GM12878 (cell line): ENCODE data around the gene APEX2. TPM values are rescaled to one million over a fixed set of nuclear protein-coding genes. Genes with fewer than 3 reads are reported as not detected.

Source experiments
- ATAC-seq: fragments of 200-7000 bp; cut with Tn5 transposase; 3 replicates; pipeline ENCODE4 v1.9.1; 2020; ENCODE audit warnings: mild to moderate bottlenecking, moderate library complexity
- BruUV-seq: library from RNA; stranded (reverse); fragments of 400-500 nt; replicated peaks from 2 replicates; lab custom pipeline; 2021; lab: Mats Ljungman, UMichigan
- CTCF ChIA-PET: fragments of 300-600 bp; sonication (Branson Sonifier 250); formaldehyde crosslinking; extraction: SDS; loops from one replicate; lab custom pipeline; 2021; ENCODE audit warnings: inconsistent platforms; lab: Yijun Ruan, JAX
- POLR2A ChIA-PET: fragments of 350-600 bp; formaldehyde crosslinking; extraction: SDS; loops from one replicate; lab custom pipeline; 2021; ENCODE audit warnings: inconsistent platforms; lab: Charles Lee
- RAD21 ChIA-PET: fragments of 300-600 bp; sonication (Branson Sonifier 250); formaldehyde crosslinking; loops from one replicate; lab custom pipeline; 2023; ENCODE audit warnings: antibody characterized with exemption; ENCODE audit not compliant: unreplicated experiment; lab: Charles Lee
- SMC1A ChIA-PET: fragments of 300-600 bp; sonication (Branson Sonifier 250); formaldehyde crosslinking; loops from one replicate; lab custom pipeline; 2023; ENCODE audit not compliant: unreplicated experiment, uncharacterized antibody; lab: Charles Lee
- DNase-seq: peaks from one replicate; pipeline ENCODE4 v3.0.0-alpha.2; 2011; ENCODE audit warnings: low read depth, low spot score
- FAIRE-seq: peaks from 3 replicates; lab custom pipeline; 2011; peaks lifted over from hg19 to GRCh38; lab: Jason Lieb, UNC
- H2AFZ ChIP-seq: 2 replicates; pipeline ENCODE4 v1.6.0; 2011; ENCODE audit warnings: low read depth, low read length, control low read depth; ENCODE audit not compliant: control insufficient read depth
- H3K27ac ChIP-seq: 2 replicates; pipeline ENCODE4 v1.5.1; 2011; ENCODE audit warnings: control low read depth; ENCODE audit not compliant: control insufficient read depth, insufficient read depth
- H3K27me3 ChIP-seq, 2 experiments: replicated peaks in 1 of 2; 2 replicates each; pipeline versions ENCODE4 v1.6.0 to v1.6.1; 2011; ENCODE audit warnings: low read length in 1 of 2; ENCODE audit not compliant: control insufficient read depth in 2 of 2, insufficient read depth in 2 of 2
- H3K36me3 ChIP-seq, 2 experiments: 2 replicates each; pipeline ENCODE4 v1.5.1; 2011; ENCODE audit warnings: low read length in 1 of 2; ENCODE audit not compliant: control insufficient read depth in 2 of 2, insufficient read depth in 2 of 2
- H3K4me1 ChIP-seq: 2 replicates; pipeline ENCODE4 v1.6.1; 2011; ENCODE audit warnings: mild to moderate bottlenecking, low read length, moderate library complexity, mixed read lengths; ENCODE audit not compliant: control insufficient read depth, insufficient read depth
- H3K4me2 ChIP-seq: 2 replicates; pipeline ENCODE4 v1.6.0; 2011; ENCODE audit warnings: control low read depth; ENCODE audit not compliant: control insufficient read depth, insufficient read depth
- H3K4me3 ChIP-seq: fragments of 200-600 bp; sonication (generic); 2 replicates; pipeline ENCODE4 v1.5.1; 2016
- H3K79me2 ChIP-seq: 2 replicates; pipeline ENCODE4 v1.6.0; 2011; ENCODE audit warnings: low read length; ENCODE audit not compliant: control insufficient read depth, insufficient read depth
- H3K9ac ChIP-seq: 2 replicates; pipeline ENCODE4 v1.8.0; 2011; ENCODE audit warnings: low read length, control low read depth, mixed read lengths; ENCODE audit not compliant: control insufficient read depth, insufficient read depth
- H3K9me3 ChIP-seq: replicated peaks from 3 replicates; pipeline ENCODE4 v1.5.1; 2011; ENCODE audit warnings: mild to moderate bottlenecking, low read length; ENCODE audit not compliant: control insufficient read depth, insufficient read depth
- H4K20me1 ChIP-seq: 2 replicates; pipeline ENCODE4 v1.6.0; 2011; ENCODE audit not compliant: control insufficient read depth, insufficient read depth
- ASH2L ChIP-seq: fragments of 300-600, 200-600 bp; sonication (generic); IDR thresholded peaks from 2 replicates; pipeline ENCODE4 v1.6.1; 2017; ENCODE audit warnings: low read depth, mild to moderate bottlenecking, borderline replicate concordance
- CBFB ChIP-seq: IDR thresholded peaks from 2 replicates; pipeline ENCODE4 v1.6.1; 2016; ENCODE audit warnings: antibody characterized with exemption, low read depth
- CREM ChIP-seq: IDR thresholded peaks from 2 replicates; pipeline ENCODE4 v1.6.1; 2014; ENCODE audit warnings: antibody characterized with exemption, low read depth
- HDAC6 ChIP-seq: fragments of 200-600 bp; sonication (generic); IDR thresholded peaks from one replicate; pipeline ENCODE4 v1.8.0; 2017; ENCODE audit warnings: antibody characterized with exemption; ENCODE audit not compliant: unreplicated experiment
- IRF3 ChIP-seq: fragments of 450-650 bp; IDR thresholded peaks from 2 replicates; pipeline ENCODE4 v1.6.1; 2014; ENCODE audit warnings: mild to moderate bottlenecking
- JUND ChIP-seq: IDR thresholded peaks from 2 replicates; pipeline ENCODE4 v1.6.1; 2012; ENCODE audit warnings: low read depth, mild to moderate bottlenecking, low read length, improper control_type of control experiment, moderate library complexity
- MLLT1 ChIP-seq: fragments of 450-650 bp; IDR thresholded peaks from 2 replicates; pipeline ENCODE4 v1.6.1; 2016; ENCODE audit warnings: mild to moderate bottlenecking
- MYB ChIP-seq: fragments of 150-350 bp; IDR thresholded peaks from 2 replicates; pipeline ENCODE4 v1.6.1; 2014; ENCODE audit warnings: mild to moderate bottlenecking, low read depth, low read length, borderline replicate concordance
- NR2C2 ChIP-seq: IDR thresholded peaks from 2 replicates; pipeline ENCODE4 v1.6.1; 2011; ENCODE audit warnings: borderline replicate concordance, low read depth; ENCODE audit not compliant: control insufficient read depth, insufficient read length
- PAX8 ChIP-seq: fragments of 450-650 bp; IDR thresholded peaks from 2 replicates; pipeline ENCODE4 v1.6.1; 2017; ENCODE audit warnings: mild to moderate bottlenecking, moderate library complexity
- RAD51 ChIP-seq: fragments of 450-650 bp; IDR thresholded peaks from 2 replicates; pipeline ENCODE4 v1.6.1; 2016; ENCODE audit warnings: moderate library complexity, mild to moderate bottlenecking, inconsistent platforms
- RELB ChIP-seq: fragments of 450-650 bp; IDR thresholded peaks from 2 replicates; pipeline ENCODE4 v1.6.1; 2017; ENCODE audit warnings: low read depth, mild to moderate bottlenecking, moderate library complexity
- SREBF1 ChIP-seq: IDR thresholded peaks from 2 replicates; pipeline ENCODE4 v1.6.1; 2012; ENCODE audit warnings: mild to moderate bottlenecking, low read length
- ZNF207 ChIP-seq: fragments of 450-650 bp; IDR thresholded peaks from 2 replicates; pipeline ENCODE4 v1.6.1; 2014; ENCODE audit warnings: antibody characterized with exemption, mild to moderate bottlenecking, borderline replicate concordance
- ZNF687 ChIP-seq: fragments of 450-650 bp; IDR thresholded peaks from 2 replicates; pipeline ENCODE4 v1.6.1; 2017; ENCODE audit warnings: mild to moderate bottlenecking, moderate library complexity
- WGBS: methylation state at CpG from one replicate; pipeline ENCODE4 v1.1.6; 2016; ENCODE audit warnings: low lambda C conversion rate; ENCODE audit not compliant: insufficient replicate concordance, insufficient coverage; ENCODE audit errors: missing lambda C conversion rate; 5-methylcytosine and 5-hydroxymethylcytosine counted together
- in situ Hi-C: fragments of 300-500 bp; cut with MboI; formaldehyde crosslinking; loops from 9 replicates; pipeline ENCODE4 v1.14.3; 2018; ENCODE audit warnings: mixed read lengths
- intact Hi-C: fragments of 100-400 bp; cut with micrococcal nuclease; formaldehyde crosslinking; loops from one replicate; pipeline ENCODE4 v1.14.2; 2022; ENCODE audit not compliant: unreplicated experiment
- polyA plus RNA-seq, 11 experiments: library from polyadenylated mRNA; depleted of rRNA in 4 of 11; unstranded in 6 of 11; stranded (reverse) in 5 of 11; fragments of >200 nt; fragmentation: Nextera tagmentation in 4 of 11; fragmentation: Illumina TruSeq in 1 of 11; extraction: Ambion mirVana in 4 of 11; extraction: Trizol in 1 of 11; gene quantifications; 1 replicate in 1 of 11; 2 replicates in 10 of 11; pipeline versions ENCODE4 v1.2.1 to v1.2.3, GENCODE V29; 2011 to 2016; ENCODE audit warnings: inconsistent platforms in 2 of 11, missing spikeins in 2 of 11, low read depth in 1 of 11
- total RNA-seq, 4 experiments: library from RNA; depleted of rRNA in 3 of 4; stranded (reverse); fragments of >200 nt in 3 of 4; fragmentation: Illumina TruSeq in 1 of 4; extraction: Trizol in 1 of 4; gene quantifications; 2 replicates each; pipeline versions ENCODE4 v1.2.1 to v1.2.3, GENCODE V29; 2013 to 2021

Gene APEX2
- total and polyA plus RNA-seq, 10 of the 15 experiments (the other 5 are each of a cell fraction or from before 2014, with no cell fraction given): 14.9 to 51.7 (median 35.6) TPM

GRCh38 chrX:55029291-55029690 is 29.1 kb downstream of the APEX2 start:
- TF ChIP-seq PAX8 (no peak), CBFB (no peak), RAD51 (no peak), CREM (no peak), HDAC6 (no peak), ZNF207 (no peak), JUND (no peak), NR2C2 (no peak), SREBF1 (no peak), ZNF687 (no peak), IRF3 (no peak), ASH2L (no peak), RELB (no peak), MYB (no peak), MLLT1 (no peak)
- TF ChIP-seq, all 136 proteins: peak for 0
- intact Hi-C loops (no loop called here), in situ Hi-C loops (no loop called here)
- Histone ChIP-seq H3K4me2 (no peak overlapping the region), H2AFZ (no peak overlapping the region), H3K9me3 (no peaks in the 10 kb centered on the region), H3K4me1 (no peaks in the 10 kb centered on the region), H3K4me3 (no peak overlapping the region), H4K20me1 (no peaks in the 10 kb centered on the region), H3K27ac (no peak overlapping the region), H3K27me3 (no peaks in the 10 kb centered on the region), H3K79me2 (no peaks in the 10 kb centered on the region), H3K36me3 (no peaks in the 10 kb centered on the region), H3K9ac (no peak overlapping the region)
- POLR2A ChIA-PET: no interaction called here
- DNase-seq: no peak
- CTCF ChIA-PET: no interaction called here
- RAD21 ChIA-PET: no interaction called here
- no TSS peak for BruUV-seq
- no peak for FAIRE-seq
- 23% methylated on average over 2 of the region's 2 CpGs for WGBS
- ATAC-seq: no peak
- SMC1A ChIA-PET: no interaction called here
